Measurements from ENCODE around the gene BANP. TPM values are rescaled to one million over a fixed set of nuclear protein-coding genes. Genes with fewer than 3 reads are reported as not detected.
A peak's percentile ranks its signal among the peaks of the same experiment; 100 is the strongest.

Gene BANP
- total RNA-seq, 1 experiment from 2014 or later = 34.5 TPM

DNA sequence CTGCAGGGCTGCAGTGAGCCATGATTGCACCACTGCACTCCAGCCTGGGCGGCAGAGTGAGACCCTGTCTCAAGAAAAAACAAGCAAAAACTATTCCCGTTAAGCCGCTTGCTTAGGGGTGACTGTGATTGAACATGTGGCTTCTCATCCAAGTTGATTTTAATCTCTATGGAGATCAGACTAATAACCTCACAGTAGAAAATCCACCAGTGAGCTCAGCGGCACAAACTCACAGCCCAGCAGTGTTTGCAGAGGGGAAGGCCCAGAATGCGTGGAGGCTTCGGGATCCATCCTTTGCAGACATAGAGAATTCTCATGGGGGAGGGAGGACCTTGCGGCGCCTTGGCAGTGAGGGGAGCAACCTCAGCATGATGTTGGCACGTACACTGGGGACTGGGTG lies 7.4 kb downstream of the BANP start:
- H3K27ac Mint-ChIP-seq = peak overlapping the region; percentile 43; the same call in 1 of the 2 replicates
- ATAC-seq (no peak), DNase-seq (ENCODE audit: low spot score) (no peak)
- peaks cover 29% of the 10 kb centered on the region for H3K4me1 Mint-ChIP-seq
- CTCF ChIA-PET = no interaction called here
- peaks cover 15% of the 10 kb centered on the region for H3K36me3 Mint-ChIP-seq
- POLR2A ChIA-PET = no interaction called here
- no peaks in the 10 kb centered on the region for H3K27me3 Mint-ChIP-seq (ENCODE audit: low read depth)
- H3K9me3 Mint-ChIP-seq = no peaks in the 10 kb centered on the region
- TF ChIP-seq IRF2 (CRISPR knock-in tag; IDR thresholded peaks at IDR 0.05; ENCODE audit: borderline replicate concordance, low read depth) (no peak), NR1H2 (CRISPR knock-in tag; IDR thresholded peaks at IDR 0.05) (no peak), ZNF219 (CRISPR knock-in tag; IDR thresholded peaks at IDR 0.05; ENCODE audit: borderline replicate concordance) (no peak), GABPB1 (CRISPR knock-in tag; IDR thresholded peaks at IDR 0.05) (no peak), SOX15 (CRISPR knock-in tag; IDR thresholded peaks at IDR 0.05) (no peak), ZNF423 (CRISPR knock-in tag; IDR thresholded peaks at IDR 0.05) (no peak), ZNF121 (CRISPR knock-in tag; IDR thresholded peaks at IDR 0.05) (no peak), NR2C2 (CRISPR knock-in tag; IDR thresholded peaks at IDR 0.05) (no peak)
- TF ChIP-seq, protein P1, sequence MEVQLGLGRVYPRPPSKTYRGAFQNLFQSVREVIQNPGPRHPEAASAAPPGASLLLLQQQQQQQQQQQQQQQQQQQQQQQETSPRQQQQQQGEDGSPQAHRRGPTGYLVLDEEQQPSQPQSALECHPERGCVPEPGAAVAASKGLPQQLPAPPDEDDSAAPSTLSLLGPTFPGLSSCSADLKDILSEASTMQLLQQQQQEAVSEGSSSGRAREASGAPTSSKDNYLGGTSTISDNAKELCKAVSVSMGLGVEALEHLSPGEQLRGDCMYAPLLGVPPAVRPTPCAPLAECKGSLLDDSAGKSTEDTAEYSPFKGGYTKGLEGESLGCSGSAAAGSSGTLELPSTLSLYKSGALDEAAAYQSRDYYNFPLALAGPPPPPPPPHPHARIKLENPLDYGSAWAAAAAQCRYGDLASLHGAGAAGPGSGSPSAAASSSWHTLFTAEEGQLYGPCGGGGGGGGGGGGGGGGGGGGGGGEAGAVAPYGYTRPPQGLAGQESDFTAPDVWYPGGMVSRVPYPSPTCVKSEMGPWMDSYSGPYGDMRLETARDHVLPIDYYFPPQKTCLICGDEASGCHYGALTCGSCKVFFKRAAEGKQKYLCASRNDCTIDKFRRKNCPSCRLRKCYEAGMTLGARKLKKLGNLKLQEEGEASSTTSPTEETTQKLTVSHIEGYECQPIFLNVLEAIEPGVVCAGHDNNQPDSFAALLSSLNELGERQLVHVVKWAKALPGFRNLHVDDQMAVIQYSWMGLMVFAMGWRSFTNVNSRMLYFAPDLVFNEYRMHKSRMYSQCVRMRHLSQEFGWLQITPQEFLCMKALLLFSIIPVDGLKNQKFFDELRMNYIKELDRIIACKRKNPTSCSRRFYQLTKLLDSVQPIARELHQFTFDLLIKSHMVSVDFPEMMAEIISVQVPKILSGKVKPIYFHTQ (CRISPR knock-in tag; IDR thresholded peaks at IDR 0.05) = no peak
- H3K4me3 Mint-ChIP-seq = no peak overlapping the region

DNA sequence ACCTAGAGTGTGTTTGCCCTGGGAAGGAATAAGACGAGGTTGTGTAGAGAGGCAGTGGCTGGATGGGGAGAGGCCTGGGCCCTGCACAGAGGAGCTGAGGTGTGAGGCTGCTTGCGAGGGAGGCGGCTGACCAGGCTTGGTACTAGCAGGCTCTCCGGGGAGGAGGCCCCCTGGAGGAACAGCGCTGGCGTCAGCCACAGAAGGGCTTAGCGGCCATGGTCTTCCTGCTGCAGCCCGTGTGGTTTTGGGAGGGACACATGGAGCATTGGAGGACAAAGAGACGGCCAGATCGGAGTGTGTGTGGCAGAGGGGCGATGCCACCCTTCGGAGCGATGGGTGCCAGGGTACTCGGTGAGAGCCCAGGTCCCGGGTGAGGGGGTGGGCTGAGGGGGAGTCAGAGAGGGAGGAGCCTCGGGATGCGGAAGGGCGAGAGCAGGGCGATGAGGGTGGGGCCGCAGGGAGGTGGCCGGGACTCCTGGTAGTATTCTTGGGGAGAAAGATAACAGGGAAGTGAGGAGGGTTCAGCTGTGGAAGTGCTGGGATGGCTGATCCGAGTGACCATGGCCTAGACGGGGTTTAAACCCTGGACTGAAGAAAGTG lies 8.3 kb downstream of the BANP start:
- Mint-ChIP-seq H3K27ac (peak overlapping the region; percentile 60), H3K4me3 (no peak overlapping the region), H3K9me3 (no peaks in the 10 kb centered on the region), H3K36me3 (peaks cover 9% of the 10 kb centered on the region), H3K27me3 (ENCODE audit: low read depth) (no peaks in the 10 kb centered on the region), H3K4me1 (peaks cover 29% of the 10 kb centered on the region)
- DNase-seq (ENCODE audit: low spot score) (no peak), ATAC-seq (no peak; the same call in 1 of the 2 replicates)
- POLR2A ChIA-PET = no interaction called here
- TF ChIP-seq, protein P2, sequence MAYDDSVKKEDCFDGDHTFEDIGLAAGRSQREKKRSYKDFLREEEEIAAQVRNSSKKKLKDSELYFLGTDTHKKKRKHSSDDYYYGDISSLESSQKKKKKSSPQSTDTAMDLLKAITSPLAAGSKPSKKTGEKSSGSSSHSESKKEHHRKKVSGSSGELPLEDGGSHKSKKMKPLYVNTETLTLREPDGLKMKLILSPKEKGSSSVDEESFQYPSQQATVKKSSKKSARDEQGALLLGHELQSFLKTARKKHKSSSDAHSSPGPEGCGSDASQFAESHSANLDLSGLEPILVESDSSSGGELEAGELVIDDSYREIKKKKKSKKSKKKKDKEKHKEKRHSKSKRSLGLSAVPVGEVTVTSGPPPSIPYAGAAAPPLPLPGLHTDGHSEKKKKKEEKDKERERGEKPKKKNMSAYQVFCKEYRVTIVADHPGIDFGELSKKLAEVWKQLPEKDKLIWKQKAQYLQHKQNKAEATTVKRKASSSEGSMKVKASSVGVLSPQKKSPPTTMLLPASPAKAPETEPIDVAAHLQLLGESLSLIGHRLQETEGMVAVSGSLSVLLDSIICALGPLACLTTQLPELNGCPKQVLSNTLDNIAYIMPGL (CRISPR knock-in tag; IDR thresholded peaks at IDR 0.05) = no peak
- TF ChIP-seq, protein P3, sequence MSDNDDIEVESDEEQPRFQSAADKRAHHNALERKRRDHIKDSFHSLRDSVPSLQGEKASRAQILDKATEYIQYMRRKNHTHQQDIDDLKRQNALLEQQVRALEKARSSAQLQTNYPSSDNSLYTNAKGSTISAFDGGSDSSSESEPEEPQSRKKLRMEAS (CRISPR knock-in tag; IDR thresholded peaks at IDR 0.05) = no peak
- TF ChIP-seq JAZF1 (CRISPR knock-in tag; IDR thresholded peaks at IDR 0.05) (no peak), TP53 (CRISPR knock-in tag; IDR thresholded peaks at IDR 0.05) (no peak), ZNF317 (CRISPR knock-in tag; IDR thresholded peaks at IDR 0.05; ENCODE audit: borderline replicate concordance, low read depth) (no peak), ETV6 (CRISPR knock-in tag; IDR thresholded peaks at IDR 0.05) (no peak)
- TF ChIP-seq, protein P4, sequence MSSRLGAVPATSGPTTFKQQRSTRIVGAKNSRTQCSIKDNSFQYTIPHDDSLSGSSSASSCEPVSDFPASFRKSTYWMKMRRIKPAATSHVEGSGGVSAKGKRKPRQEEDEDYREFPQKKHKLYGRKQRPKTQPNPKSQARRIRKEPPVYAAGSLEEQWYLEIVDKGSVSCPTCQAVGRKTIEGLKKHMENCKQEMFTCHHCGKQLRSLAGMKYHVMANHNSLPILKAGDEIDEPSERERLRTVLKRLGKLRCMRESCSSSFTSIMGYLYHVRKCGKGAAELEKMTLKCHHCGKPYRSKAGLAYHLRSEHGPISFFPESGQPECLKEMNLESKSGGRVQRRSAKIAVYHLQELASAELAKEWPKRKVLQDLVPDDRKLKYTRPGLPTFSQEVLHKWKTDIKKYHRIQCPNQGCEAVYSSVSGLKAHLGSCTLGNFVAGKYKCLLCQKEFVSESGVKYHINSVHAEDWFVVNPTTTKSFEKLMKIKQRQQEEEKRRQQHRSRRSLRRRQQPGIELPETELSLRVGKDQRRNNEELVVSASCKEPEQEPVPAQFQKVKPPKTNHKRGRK (CRISPR knock-in tag; IDR thresholded peaks at IDR 0.05; ENCODE audit: borderline replicate concordance) = no peak
- CTCF ChIA-PET = no interaction called here

DNA sequence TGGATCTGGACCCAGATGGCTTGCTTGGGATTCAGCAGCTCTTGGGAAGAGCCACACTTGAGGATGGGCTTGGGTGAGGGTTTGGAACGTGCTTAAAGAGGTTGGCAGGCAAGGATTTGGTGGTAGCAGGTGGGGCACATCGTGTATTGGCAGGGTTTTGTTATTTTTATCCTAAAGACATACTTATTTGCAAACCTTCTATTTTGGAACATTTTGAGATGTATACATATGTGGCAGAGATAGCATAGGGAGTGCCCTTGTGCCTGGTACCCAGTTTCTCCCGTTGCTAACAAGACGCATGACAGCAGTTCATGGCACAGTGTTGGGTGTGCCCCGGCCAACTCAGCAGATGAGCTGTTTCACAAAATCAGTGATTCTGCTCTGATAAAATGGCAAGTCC lies 9.1 kb downstream of the BANP start:
- H3K4me1 Mint-ChIP-seq = peaks cover 36% of the 10 kb centered on the region
- H3K4me3 Mint-ChIP-seq = no peak overlapping the region
- no peaks in the 10 kb centered on the region for H3K9me3 Mint-ChIP-seq
- peaks cover 9% of the 10 kb centered on the region for H3K36me3 Mint-ChIP-seq
- TF ChIP-seq RORB (CRISPR knock-in tag; IDR thresholded peaks at IDR 0.05) (no peak), NFYB (CRISPR knock-in tag; conservative IDR thresholded peaks at IDR 0.05; ENCODE audit: low read depth) (no peak)
- TF ChIP-seq, protein P5, sequence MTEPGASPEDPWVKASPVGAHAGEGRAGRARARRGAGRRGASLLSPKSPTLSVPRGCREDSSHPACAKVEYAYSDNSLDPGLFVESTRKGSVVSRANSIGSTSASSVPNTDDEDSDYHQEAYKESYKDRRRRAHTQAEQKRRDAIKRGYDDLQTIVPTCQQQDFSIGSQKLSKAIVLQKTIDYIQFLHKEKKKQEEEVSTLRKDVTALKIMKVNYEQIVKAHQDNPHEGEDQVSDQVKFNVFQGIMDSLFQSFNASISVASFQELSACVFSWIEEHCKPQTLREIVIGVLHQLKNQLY (CRISPR knock-in tag; IDR thresholded peaks at IDR 0.05) = no peak
- H3K27me3 Mint-ChIP-seq (ENCODE audit: low read depth) = no peaks in the 10 kb centered on the region
- H3K27ac Mint-ChIP-seq = peak overlapping the region; percentile 63; the same call in 1 of the 2 replicates
- ChIA-PET CTCF (no interaction called here), POLR2A (no interaction called here)
- DNase-seq (ENCODE audit: low spot score) = no peak
- ATAC-seq = no peak

Measured in WTC11 (cell line).